Anterior cingulate cortex (tissue), 58 donors: ENCODE measurements around the gene OTOP2.

Source experiments
- DNase-seq, 58 donors: peaks; one replicate each; lab custom pipeline; 2025; lab: John Stamatoyannopoulos, UW

Gene OTOP2

DNA sequence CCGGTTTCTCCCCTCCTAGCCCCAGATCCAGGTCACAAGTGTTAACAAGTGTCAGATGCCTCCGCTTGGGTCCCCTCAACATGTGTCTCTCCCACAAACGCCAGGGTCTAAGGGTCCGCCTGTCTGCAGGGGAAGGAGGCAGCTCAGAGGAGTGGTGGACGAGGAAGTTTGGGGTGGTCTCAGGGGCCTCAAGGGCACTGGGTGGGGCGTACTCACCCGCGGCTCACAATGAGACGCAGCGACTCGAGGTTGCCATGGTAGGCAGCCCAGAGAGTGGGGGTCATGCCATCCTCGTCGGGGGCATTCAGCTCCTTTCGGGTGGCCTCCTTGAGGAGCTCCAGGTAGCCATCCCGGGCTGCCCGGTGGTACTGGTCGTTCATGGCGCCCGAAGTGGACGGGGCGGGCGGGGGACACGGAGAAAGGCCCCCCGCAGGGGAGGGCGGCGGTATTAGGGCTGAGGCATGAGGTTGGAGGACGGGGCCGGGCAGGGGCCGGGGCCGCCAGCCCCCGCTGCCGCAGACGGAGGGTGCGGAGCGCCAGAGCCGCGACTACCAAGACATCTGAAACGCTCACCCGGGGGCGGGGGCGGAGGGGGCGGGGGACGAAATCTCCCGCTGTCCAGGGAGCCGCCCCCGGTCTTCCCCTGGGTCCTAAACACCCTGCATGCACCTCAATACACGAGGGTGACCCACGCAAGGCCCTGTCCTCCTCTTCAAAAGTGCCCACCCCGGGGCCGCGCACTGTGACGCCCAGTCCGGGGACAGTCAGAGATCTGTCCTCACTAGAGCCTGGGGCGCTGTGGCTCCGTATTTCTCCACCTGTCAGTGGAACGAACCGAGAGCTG, 1.2 kb upstream of the OTOP2 start, which contains the start of gene USH1G:
USH1G (minus strand) TSS at position 562 of the 844 bp plus-strand sequence; CDS start at position 380, 182 bp downstream.
- DNase-seq: peak in 3 of 58 donors; percentile 16 to 34 (median 33)

GRCh38 chr17:74923538-74924249, 379 bp upstream of the OTOP2 start:
- peak in 31 of 58 donors; percentile 7 to 64 (median 22) for DNase-seq

DNA sequence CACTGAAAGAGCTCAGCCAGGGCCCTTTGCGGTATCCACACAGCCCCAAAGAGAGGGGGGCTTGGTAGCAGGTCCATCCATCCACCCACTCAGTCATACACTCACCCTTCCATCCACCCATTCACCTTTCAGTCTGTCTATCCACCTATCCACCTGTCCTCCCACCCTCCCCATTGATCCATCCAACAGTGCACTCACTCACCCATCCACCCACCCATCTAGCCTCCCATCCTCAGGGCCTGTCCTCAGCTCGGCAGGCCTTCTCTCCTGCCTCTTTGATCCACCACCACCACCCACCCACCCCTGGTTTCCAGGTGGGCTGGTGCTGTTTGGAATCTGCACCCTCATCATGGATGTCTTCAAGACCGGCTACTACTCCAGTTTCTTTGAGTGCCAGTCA, 1.2 kb downstream of the OTOP2 start:
- no peak for DNase-seq

DNA sequence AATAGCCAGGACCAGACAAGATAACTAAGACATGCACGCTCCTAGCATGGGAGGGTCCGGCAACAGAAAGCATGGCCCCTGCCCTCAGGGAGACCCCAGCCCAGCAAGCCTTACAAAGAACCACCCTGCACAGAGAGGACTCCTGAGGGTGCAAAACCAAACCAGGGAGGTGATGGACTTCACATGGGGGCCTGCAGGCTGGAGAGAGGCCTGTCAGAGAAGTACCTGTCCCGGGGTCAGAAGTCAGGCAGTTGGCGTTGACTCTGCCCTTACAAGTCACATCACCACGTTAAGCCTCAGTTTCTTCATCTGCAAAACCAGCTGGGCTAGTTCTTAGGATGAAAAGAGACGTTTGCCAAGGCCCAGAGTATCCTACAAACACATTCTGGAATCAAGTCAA, 4.7 kb downstream of the OTOP2 start:
- DNase-seq: no peak

DNA sequence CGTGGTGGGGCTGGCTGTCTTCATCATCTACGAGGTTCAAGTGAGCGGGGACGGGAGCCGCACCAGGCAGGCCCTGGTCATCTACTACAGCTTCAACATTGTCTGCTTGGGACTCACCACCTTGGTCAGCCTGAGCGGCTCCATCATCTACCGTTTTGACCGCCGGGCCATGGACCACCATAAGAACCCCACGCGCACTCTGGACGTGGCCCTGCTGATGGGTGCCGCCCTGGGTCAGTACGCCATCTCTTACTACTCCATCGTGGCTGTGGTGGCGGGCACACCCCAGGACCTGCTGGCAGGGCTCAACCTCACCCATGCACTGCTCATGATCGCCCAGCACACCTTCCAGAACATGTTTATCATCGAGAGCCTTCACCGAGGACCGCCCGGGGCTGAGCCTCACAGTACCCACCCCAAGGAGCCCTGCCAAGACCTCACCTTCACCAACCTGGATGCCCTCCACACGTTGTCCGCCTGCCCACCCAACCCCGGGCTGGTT, 6.5 kb downstream of the OTOP2 start:
- no peak for DNase-seq

GRCh38 chr17:74935048-74935447, 11.0 kb downstream of the OTOP2 start:
- DNase-seq: no peak

- DNase-seq: no peak
Measured at GRCh38 chr17:74935585-74936469, 11.8 kb downstream of the OTOP2 start, which contains the start of gene OTOP3. Gene OTOP3, plus strand, starts transcription at chr17:74935898. Its CDS starts 24 bp downstream, at chr17:74935922.

DNA sequence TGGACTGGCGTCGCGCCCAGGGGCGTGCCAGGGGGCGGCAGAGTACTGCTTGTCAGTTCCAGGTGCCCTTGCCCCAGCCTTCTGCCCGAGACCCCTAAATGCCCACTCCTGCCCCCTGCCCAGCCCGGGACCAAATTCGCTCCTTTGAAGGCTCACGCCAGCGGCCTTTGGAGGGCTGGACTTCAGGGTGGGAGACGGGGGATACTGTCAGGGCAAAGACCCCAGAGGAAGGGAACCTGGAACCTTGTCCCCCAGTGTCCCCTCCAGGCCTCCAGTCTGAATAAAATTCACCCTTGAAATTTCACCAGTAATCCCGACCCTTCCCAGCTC, 12.4 kb downstream of the OTOP2 start:
- DNase-seq: no peak

- no peak for DNase-seq
Measured at GRCh38 chr17:74937064-74938051, 13.3 kb downstream of the OTOP2 start.

- DNase-seq: no peak
Measured at GRCh38 chr17:74938194-74938950, 14.3 kb downstream of the OTOP2 start.

DNA sequence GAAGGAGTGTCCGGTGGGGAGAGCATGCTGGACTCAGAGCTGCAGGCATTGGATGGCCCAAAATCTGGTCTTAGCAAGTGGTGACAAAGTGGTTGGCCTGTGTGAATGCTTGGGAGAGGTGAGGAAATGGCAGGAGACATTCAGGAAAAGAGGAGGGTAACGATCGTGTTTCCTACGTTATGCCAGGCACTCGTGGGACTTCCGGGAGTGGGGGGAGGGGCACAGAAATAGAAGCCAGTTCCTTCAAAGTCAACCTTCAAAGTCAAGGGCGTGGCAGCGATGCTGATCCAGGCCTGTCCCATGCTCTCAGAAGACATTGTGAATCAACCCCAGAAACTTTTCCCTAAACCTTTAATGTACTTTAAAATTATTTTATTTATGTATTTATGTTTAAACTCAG, 15.5 kb downstream of the OTOP2 start:
- DNase-seq: no peak

DNA sequence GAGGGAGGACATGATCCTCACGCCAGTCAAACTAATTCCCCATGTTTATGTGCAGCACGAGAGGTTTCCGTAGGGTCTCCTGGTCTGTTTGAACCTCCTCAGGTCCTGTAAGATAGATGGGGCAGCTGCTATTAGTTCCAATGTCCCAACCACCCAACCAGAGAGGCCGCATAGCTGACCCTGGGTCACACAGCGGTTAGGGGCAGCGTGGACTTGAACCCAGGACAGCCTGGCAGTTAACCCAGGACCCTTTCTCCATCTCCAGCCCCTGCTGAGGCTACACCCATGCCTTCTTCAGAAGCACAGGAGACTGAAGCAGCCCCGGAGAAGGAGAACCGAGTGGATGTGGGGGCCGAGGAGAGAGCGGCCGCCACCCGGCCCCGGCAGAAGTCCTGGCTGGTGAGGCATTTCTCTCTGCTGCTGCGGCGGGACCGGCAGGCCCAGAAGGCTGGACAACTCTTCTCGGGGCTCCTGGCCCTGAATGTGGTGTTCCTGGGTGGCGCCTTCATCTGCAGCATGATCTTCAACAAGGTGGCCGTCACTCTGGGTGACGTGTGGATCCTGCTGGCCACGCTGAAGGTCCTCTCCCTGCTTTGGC, 17.2 kb downstream of the OTOP2 start:
- no peak for DNase-seq

DNA sequence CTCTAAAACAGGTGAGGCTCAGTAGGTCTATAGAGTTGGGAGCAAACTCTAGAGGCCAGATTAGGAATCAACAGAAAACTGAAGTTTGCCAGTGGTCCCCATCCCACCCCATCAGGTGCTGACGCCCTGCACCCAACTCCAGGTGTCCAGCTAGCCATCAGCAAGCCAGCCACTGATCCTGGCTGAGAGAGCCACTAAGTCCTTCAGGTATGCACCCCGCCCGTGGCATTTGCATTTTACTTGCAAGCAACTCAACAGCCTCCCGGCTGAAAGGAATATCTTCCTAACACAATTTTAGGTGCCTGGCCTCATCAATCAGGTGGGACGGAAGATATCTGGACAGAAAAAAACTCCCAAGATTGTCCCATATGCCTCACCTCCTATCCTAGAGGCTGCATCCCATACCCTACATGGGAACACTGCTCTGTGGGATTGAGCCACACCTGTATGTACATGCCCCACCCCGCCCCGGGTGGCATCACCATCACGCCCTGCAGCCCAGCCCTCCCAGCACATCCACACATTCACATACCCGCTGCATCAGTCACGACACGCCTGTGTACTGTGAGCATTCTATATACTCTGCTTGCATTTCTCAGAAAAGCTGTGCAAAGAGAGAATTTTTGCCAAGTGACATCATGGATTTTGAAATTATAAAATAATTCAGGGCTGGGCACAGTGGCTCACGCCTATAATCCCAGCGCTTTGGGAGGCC, 19.9 kb downstream of the OTOP2 start:
- DNase-seq: no peak

DNA sequence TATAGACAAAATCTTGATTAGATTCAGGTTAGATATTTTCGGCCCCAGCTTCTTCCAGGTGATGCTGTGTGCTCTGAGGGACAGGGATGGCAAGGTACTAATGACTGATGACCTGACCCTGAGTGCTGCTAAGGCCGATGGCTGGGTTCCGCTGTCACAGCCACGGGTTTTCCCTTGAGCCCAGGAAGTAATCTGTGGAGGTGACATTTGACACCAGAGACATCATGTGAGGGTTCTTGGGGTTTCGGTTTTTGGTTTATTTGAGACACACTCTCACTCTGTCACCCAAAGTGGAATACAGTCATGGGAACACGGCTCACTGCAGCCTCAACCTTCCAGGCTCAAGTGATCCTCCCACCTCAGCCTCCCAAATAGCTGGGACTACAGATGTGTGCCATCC, 21.5 kb downstream of the OTOP2 start:
- no peak for DNase-seq

DNA sequence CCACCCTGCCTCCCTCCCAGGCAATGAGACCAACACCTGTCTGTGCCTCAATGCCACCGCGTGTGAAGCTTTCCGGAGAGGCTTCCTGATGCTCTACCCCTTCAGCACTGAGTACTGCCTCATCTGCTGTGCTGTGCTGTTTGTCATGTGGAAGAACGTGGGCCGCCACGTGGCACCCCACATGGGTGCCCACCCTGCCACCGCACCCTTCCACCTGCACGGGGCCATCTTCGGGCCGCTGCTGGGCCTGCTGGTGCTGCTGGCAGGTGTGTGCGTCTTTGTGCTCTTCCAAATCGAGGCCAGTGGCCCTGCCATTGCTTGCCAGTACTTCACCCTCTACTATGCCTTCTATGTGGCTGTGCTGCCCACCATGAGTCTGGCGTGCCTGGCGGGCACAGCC, 22.6 kb downstream of the OTOP2 start:
- DNase-seq: no peak

DNA sequence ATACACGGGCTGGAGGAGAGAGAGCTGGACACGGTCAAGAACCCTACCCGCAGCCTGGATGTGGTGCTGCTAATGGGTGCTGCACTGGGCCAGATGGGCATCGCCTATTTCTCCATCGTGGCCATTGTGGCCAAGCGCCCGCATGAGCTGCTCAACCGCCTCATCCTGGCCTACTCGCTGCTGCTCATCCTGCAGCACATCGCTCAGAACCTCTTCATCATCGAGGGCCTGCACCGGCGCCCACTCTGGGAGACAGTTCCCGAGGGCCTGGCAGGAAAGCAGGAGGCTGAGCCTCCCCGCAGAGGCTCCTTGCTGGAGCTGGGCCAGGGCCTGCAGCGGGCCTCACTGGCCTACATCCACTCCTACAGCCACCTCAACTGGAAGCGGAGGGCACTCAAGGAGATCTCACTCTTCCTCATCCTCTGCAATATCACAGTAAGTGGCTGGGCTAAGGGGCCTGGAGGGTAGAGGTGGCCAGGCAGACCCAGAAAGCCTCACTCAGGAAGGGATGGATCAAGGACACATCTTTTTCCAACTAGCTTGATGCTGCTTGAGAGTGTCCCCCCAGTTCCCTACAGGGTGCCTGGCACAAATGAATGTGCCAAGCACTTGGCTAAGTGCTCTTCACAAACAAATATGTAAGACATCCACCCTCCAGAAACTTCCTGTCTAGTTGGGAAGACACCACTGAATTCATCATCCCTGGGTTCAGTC, 23.1 kb downstream of the OTOP2 start:
- DNase-seq: no peak
